NCI-H460 (cell line): ENCODE data around the gene SCT. TPM values are rescaled to one million over a fixed set of nuclear protein-coding genes. Genes with fewer than 3 reads are reported as not detected.

Source experiments
- DNase-seq: peaks from one replicate; pipeline ENCODE4 v3.0.0-alpha.2; 2016; ENCODE audit warnings: low read depth; ENCODE audit errors: extremely low read depth
- total RNA-seq: library from RNA; depleted of rRNA; stranded (reverse); fragments of >200 nt; shearing (Covaris generic); gene quantifications from 2 replicates; pipeline ENCODE4 v1.2.3, GENCODE V29; 2014

Gene SCT
- total RNA-seq, 1 experiment from 2014 or later, result not detected

- DNase-seq, result no peak
Measured at GRCh38 chr11:645536-645935, 18.6 kb upstream of the SCT start.

GRCh38 chr11:643849-644738 is 17.1 kb upstream of the SCT start:
- no peak for DNase-seq

DNA sequence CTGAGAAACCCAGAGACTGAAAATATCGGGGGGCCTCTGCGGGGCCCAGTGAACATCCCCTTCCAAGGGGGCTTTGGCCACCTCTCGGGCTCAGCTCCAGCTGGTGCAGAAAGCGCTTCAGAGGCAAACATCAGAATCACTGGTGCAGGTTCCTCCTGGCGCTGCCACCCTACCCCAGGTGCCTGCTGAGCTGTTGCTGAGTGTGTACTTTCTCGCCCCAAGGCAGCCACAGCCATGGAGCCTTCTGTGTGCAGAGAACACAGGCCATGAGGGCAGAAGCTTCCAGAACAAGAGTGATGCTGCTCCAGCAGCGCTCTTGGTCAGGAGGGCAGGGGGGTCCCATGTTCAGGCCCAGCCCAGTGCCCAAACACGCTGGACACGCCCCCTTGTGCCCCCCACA is 16.4 kb upstream of the SCT start:
- no peak for DNase-seq

- no peak for DNase-seq
Measured at GRCh38 chr11:641806-642370, 14.9 kb upstream of the SCT start.

DNA sequence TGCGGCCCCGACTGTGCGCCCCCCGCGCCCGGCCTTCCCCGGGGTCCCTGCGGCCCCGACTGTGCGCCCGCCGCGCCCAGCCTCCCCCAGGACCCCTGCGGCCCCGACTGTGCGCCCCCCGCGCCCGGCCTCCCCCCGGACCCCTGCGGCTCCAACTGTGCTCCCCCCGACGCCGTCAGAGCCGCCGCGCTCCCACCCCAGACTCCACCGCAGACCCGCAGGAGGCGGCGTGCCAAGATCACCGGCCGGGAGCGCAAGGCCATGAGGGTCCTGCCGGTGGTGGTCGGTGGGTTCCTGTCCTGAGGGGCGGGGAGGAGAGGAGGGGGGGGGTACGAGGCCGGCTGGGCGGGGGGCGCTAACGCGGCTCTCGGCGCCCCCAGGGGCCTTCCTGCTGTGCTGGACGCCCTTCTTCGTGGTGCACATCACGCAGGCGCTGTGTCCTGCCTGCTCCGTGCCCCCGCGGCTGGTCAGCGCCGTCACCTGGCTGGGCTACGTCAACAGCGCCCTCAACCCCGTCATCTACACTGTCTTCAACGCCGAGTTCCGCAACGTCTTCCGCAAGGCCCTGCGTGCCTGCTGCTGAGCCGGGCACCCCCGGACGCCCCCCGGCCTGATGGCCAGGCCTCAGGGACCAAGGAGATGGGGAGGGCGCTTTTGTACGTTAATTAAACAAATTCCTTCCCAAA is 13.2 kb upstream of the SCT start:
- DNase-seq, result no peak

DNA sequence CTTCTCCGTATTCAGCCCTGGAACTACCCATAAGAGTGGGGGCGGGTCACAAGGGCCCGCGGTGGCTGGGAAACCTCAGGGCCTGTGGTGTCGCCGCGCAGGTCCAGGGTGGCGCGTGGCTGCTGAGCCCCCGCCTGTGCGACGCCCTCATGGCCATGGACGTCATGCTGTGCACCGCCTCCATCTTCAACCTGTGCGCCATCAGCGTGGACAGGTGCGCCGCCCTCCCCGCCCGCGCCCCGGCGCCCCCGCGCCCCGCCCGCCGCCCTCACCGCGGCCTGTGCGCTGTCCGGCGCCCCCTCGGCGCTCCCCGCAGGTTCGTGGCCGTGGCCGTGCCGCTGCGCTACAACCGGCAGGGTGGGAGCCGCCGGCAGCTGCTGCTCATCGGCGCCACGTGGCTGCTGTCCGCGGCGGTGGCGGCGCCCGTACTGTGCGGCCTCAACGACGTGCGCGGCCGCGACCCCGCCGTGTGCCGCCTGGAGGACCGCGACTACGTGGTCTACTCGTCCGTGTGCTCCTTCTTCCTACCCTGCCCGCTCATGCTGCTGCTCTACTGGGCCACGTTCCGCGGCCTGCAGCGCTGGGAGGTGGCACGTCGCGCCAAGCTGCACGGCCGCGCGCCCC is 12.5 kb upstream of the SCT start:
- no peak for DNase-seq

GRCh38 chr11:638631-639331 is 11.8 kb upstream of the SCT start:
- DNase-seq, result no peak

- DNase-seq, result no peak
Measured at GRCh38 chr11:637593-638521, 10.9 kb upstream of the SCT start.

DNA sequence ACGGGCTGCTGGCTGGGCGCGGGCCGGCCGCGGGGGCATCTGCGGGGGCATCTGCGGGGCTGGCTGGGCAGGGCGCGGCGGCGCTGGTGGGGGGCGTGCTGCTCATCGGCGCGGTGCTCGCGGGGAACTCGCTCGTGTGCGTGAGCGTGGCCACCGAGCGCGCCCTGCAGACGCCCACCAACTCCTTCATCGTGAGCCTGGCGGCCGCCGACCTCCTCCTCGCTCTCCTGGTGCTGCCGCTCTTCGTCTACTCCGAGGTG is 10.3 kb upstream of the SCT start:
- no peak for DNase-seq

GRCh38 chr11:636511-637332 is 9.7 kb upstream of the SCT start, which contains the start of gene DRD4:
Gene DRD4, plus strand, starts transcription at chr11:637269. Its CDS starts 36 bp downstream, at chr11:637305.
- no peak for DNase-seq

DNA sequence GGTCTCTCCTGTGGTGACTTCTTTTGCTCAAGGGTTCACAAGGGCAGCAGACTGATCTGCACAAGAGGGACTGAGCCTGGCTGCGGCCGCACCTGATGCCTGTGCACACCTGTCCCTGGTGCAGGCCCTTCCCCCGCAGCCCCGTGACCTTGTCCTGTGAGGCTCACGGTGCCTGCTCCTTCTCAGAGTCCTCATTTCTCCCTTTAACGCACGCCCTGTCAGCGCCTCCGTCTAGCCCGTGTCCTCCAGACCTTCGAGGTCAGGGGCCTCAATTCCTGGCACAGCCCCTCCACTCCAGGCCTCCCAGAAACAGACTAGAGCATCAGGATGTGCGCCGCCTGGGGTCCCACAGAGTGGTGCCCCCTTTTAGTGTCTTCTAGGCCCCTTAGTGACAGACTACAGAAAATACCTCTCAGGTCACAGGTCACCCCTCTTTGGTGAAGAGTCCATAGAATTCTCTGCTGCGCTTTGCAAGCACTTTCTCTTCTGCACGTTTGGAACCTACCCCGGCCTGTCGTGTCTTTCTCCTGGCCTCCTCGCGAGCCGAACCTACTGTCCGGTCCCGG is 9.0 kb upstream of the SCT start:
- DNase-seq, result no peak

DNA sequence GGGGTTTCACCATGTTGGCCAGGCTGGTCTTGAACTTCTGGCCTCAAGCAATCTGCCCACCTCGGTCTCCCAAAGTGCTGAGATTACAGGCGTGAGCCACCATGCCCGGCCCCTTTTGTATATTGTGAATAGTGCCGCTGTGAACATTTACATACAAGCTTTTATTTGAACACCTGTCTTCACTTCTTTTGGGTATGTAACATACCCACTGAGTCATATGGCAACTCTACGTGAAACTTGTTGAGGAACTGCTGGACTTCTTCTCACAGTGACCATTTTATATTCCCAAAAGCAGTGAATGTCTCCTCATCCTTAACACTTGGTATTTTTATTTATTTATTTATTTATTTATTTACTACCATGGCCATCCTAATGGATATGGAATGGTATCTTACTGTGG is 3.9 kb upstream of the SCT start:
- DNase-seq, result no peak

GRCh38 chr11:629237-629583 is 2.2 kb upstream of the SCT start:
- DNase-seq, result no peak

GRCh38 chr11:628056-628455 is 1.1 kb upstream of the SCT start:
- DNase-seq, result no peak

DNA sequence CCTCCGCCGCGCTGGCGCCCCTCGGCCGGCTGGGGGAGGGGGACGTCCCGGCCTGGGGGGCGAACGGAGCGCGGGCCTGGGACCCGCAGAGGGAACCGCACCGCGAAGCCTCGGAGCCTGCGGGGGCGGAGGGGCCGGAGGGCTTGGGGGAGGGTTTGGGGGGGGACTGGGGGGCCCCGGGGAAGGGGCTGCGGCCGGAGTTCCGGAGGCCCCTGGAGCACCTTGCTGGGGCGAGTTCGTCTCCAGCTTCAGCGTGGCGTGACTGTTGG is 261 bp upstream of the SCT start:
- no peak for DNase-seq

GRCh38 chr11:625636-626268 is 1.2 kb downstream of the SCT start:
- DNase-seq, result no peak

GRCh38 chr11:624705-625635 is 2.0 kb downstream of the SCT start, which contains the start of gene CDHR5:
Gene CDHR5, minus strand, starts transcription at chr11:624955. Its CDS starts 53 bp downstream, at chr11:624902.
- DNase-seq, result no peak
